Uterus (tissue), 2 donors: Measurements from ENCODE around the gene SALL2.

Experiments
- CTCF ChIP-seq, 4 experiments: fragments of 200-600 bp in 2 of 4; fragments of 450-650 bp in 2 of 4; sonication (generic) in 2 of 4; IDR thresholded peaks; one replicate each; pipeline ENCODE4 v1.5.1; 2016 to 2019; ENCODE audit warnings: antibody characterized with exemption in 4 of 4, mild to moderate bottlenecking in 2 of 4, moderate library complexity in 1 of 4
- POLR2A ChIP-seq, 2 donors: fragments of 450-650 bp; IDR thresholded peaks; one replicate each; pipeline ENCODE4 v1.6.1; 2016; ENCODE audit warnings: antibody characterized with exemption in 2 of 2, mild to moderate bottlenecking in 1 of 2, moderate library complexity in 1 of 2

- TF ChIP-seq CTCF (IDR thresholded peaks at IDR 0.05): peak; percentile 68 to 84 (median 72)
- no peak for TF ChIP-seq POLR2A (IDR thresholded peaks at IDR 0.05)
Measured at GRCh38 chr14:21557084-21557901, 31.1 kb upstream of the SALL2 start.
